Natural killer cell (primary cell): Measurements from ENCODE around the gene HDAC4. TPM values are rescaled to one million over a fixed set of nuclear protein-coding genes. Genes with fewer than 3 reads are reported as not detected.

Experiments
- ATAC-seq, 3 donors: fragments of 150-1000 bp in 2 of 3; fragments of 200-7000 bp in 1 of 3; cut with Tn5 transposase; 1 replicate in 1 of 3; 2 replicates in 2 of 3; pipeline ENCODE4 v1.10.0; 2021; ENCODE audit warnings: mild to moderate bottlenecking in 2 of 3, moderate library complexity in 2 of 3
- DNase-seq, 2 donors: peaks; one replicate each; pipeline versions ENCODE4 v3.0.0 to v3.0.0-alpha.2; 2013 to 2021; ENCODE audit warnings: mixed read lengths in 1 of 2
- H3K27ac ChIP-seq: one replicate; pipeline ENCODE4 v1.5.1; 2013; ENCODE audit warnings: mild to moderate bottlenecking, low read length
- H3K27me3 ChIP-seq: one replicate; pipeline ENCODE4 v1.6.1; 2013; ENCODE audit warnings: low read length; ENCODE audit not compliant: control insufficient read depth, insufficient read depth
- H3K36me3 ChIP-seq: one replicate; pipeline ENCODE4 v1.6.1; 2013; ENCODE audit warnings: low read length; ENCODE audit not compliant: control insufficient read depth, insufficient read depth
- H3K4me1 ChIP-seq: one replicate; pipeline ENCODE4 v1.6.1; 2013; ENCODE audit warnings: low read length; ENCODE audit not compliant: control insufficient read depth, insufficient read depth
- H3K4me3 ChIP-seq: one replicate; pipeline ENCODE4 v1.5.1; 2013; ENCODE audit warnings: low read length
- H3K9me3 ChIP-seq: one replicate; pipeline ENCODE4 v1.6.1; 2013; ENCODE audit warnings: low read length; ENCODE audit not compliant: control insufficient read depth, insufficient read depth
- H3K27ac Mint-ChIP-seq, 2 donors: one replicate each; pipeline ENCODE4 v1.8.0; 2022; ENCODE audit warnings: mild to moderate bottlenecking in 2 of 2, mixed read lengths in 2 of 2, moderate library complexity in 1 of 2
- H3K27me3 Mint-ChIP-seq, 2 donors: one replicate each; pipeline ENCODE4 v1.8.0; 2022; ENCODE audit warnings: low read depth in 2 of 2, mixed read lengths in 2 of 2
- H3K36me3 Mint-ChIP-seq: one replicate; pipeline ENCODE4 v1.8.0; 2022; ENCODE audit warnings: mixed read lengths
- H3K4me1 Mint-ChIP-seq, 2 donors: one replicate each; pipeline ENCODE4 v1.8.0; 2022; ENCODE audit warnings: mixed read lengths in 2 of 2
- H3K4me3 Mint-ChIP-seq: one replicate; pipeline ENCODE4 v1.8.0; 2022; ENCODE audit warnings: mild to moderate bottlenecking, moderate library complexity, mixed read lengths
- H3K9me3 Mint-ChIP-seq, 2 donors: one replicate each; pipeline ENCODE4 v1.8.0; 2022; ENCODE audit warnings: mixed read lengths in 2 of 2
- WGBS: methylation state at CpG from one replicate; pipeline ENCODE4 v1.1.7; 2013; ENCODE audit warnings: missing lambda C conversion rate; ENCODE audit not compliant: insufficient coverage; 5-methylcytosine and 5-hydroxymethylcytosine counted together
- intact Hi-C: fragments of 100-400 bp; cut with micrococcal nuclease; formaldehyde crosslinking; loops from one replicate; pipeline ENCODE4 v1.14.2; 2022
- total RNA-seq, 4 donors: library from RNA; stranded (reverse); fragments of 120-200 nt in 1 of 4; gene quantifications; one replicate each; pipeline versions ENCODE4 v1.2.3 to v1.2.4, GENCODE V29; 2013 to 2022
- TF ChIP-seq, protein P1 (sequence below): fragments of 200-600 bp; IDR thresholded peaks from one replicate; pipeline ENCODE4 v1.8.0; 2022; ENCODE audit warnings: antibody characterized with exemption

Gene HDAC4
- total RNA-seq, 3 donors from 2014 or later (not counting 1 experiment from before 2014, with no cell fraction given): 74.9 to 105 (median 100) TPM

DNA sequence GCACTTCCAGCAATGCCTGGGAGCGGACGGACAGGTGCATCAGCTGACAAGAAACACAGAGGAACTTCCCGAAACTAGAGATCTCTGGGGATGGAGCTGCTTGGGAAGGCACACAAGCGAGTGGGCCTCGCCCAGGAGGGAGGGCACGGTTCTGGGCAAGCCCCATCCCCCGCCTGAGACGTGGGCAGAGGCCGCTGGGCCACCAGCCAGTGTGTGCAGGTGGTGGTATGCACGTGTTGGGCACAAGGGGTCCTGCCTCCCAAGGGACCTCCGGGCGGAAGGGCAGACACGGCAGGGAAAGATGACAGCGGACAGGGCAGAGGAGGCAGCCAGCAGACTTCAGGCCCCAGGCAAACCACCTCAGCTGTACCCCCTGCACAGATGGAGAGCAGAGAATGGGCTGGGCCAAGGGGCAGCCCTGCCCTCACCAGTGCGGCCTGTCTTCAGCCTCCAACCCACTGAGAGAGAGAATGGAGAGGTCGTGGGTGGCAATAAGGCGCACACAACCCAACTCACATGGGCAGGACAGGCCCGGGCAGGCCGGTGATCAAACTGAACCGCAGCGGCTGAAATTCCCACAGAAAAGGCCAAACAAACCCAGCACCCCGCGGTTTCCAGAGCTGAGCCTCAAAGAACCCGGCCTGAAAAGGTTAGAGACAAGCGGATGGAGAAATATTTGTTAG lies 51.2 kb downstream of the HDAC4 start:
- WGBS: 96% methylated on average over 24 of the region's 25 CpGs
- ATAC-seq: no peak
- H3K36me3 ChIP-seq: no peaks in the 10 kb centered on the region
- H3K27me3 ChIP-seq: no peaks in the 10 kb centered on the region
- no peaks in the 10 kb centered on the region for H3K9me3 ChIP-seq
- H3K4me1 ChIP-seq: peaks cover 3% of the 10 kb centered on the region
- no peak for DNase-seq
- H3K27ac Mint-ChIP-seq: no peak overlapping the region
- no peaks in the 10 kb centered on the region for H3K9me3 Mint-ChIP-seq
- intact Hi-C loops: no loop called here
- H3K4me3 ChIP-seq: no peak overlapping the region
- H3K36me3 Mint-ChIP-seq: peaks cover under 1% of the 10 kb centered on the region
- no peaks in the 10 kb centered on the region for H3K27me3 Mint-ChIP-seq
- no peak overlapping the region for H3K27ac ChIP-seq
- no peak overlapping the region for H3K4me3 Mint-ChIP-seq
- peaks cover 5 to 10% of the 10 kb centered on the region in 2 donors for H3K4me1 Mint-ChIP-seq
- TF ChIP-seq, protein P1, sequence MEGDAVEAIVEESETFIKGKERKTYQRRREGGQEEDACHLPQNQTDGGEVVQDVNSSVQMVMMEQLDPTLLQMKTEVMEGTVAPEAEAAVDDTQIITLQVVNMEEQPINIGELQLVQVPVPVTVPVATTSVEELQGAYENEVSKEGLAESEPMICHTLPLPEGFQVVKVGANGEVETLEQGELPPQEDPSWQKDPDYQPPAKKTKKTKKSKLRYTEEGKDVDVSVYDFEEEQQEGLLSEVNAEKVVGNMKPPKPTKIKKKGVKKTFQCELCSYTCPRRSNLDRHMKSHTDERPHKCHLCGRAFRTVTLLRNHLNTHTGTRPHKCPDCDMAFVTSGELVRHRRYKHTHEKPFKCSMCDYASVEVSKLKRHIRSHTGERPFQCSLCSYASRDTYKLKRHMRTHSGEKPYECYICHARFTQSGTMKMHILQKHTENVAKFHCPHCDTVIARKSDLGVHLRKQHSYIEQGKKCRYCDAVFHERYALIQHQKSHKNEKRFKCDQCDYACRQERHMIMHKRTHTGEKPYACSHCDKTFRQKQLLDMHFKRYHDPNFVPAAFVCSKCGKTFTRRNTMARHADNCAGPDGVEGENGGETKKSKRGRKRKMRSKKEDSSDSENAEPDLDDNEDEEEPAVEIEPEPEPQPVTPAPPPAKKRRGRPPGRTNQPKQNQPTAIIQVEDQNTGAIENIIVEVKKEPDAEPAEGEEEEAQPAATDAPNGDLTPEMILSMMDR: no peak

DNA sequence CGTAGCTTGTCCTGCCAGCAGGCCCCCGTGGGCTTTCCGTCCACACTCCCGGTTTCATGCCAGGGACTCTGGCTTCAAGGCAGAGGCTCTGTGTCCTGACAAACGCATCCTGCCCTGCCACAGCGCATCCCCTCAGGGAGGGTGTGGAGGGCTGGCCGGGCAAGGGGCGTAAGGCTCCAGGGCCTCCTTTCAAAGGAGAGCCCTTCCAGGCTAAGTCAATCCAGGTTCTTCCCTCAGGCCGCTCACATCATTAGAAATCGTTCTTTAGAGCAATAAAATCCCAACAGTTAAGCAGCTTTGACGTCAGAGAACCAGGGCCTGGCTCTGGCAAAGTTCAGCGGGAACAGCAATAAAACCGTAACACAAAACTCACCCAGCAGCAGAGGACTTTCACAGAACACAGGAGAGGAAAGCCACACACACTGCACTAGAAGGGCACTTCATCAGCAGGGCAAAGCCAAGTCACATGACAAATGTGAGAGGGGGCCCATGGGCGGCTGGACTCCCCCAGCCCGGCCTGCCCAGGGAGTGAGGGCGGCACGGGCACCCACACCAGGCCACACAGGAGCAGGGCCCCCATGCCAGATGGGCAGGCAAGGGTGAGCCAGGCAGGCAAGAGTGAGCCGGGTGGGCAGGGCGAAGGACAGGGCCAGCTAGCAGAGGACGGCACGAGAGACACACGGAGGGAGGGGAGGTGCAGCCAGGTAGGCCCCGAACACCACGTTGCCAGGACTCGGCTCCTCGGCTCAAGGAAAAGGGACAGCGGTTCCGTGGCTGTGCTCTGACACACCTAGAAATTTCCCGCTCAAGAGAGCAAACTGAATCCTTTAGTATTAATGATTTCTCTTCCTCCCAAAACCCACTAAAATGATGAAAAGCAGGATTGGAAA lies 52.0 kb downstream of the HDAC4 start:
- Mint-ChIP-seq H3K4me3 (no peak overlapping the region), H3K27ac (no peak overlapping the region), H3K4me1 (peaks cover 5 to 10% of the 10 kb centered on the region in 2 donors), H3K27me3 (no peaks in the 10 kb centered on the region), H3K36me3 (no peaks in the 10 kb centered on the region), H3K9me3 (no peaks in the 10 kb centered on the region)
- ATAC-seq: no peak
- Histone ChIP-seq H3K4me1 (peaks cover 3% of the 10 kb centered on the region), H3K27ac (no peak overlapping the region), H3K9me3 (no peaks in the 10 kb centered on the region), H3K36me3 (no peaks in the 10 kb centered on the region), H3K4me3 (no peak overlapping the region), H3K27me3 (no peaks in the 10 kb centered on the region)
- no peak for DNase-seq
- intact Hi-C loops: no loop called here
- TF ChIP-seq, protein P1: no peak
- WGBS: 94% methylated on average over 29 of the region's 29 CpGs

GRCh38 chr2:239346676-239347075 lies 54.1 kb downstream of the HDAC4 start:
- WGBS: 89% methylated on average over 4 of the region's 4 CpGs
- H3K27me3 Mint-ChIP-seq: no peaks in the 10 kb centered on the region
- DNase-seq (no peak), ATAC-seq (peak in 1 of 3 donors; percentile 14)
- intact Hi-C loops: no loop called here
- H3K36me3 Mint-ChIP-seq: no peaks in the 10 kb centered on the region
- H3K4me3 ChIP-seq: no peak overlapping the region
- H3K4me3 Mint-ChIP-seq: no peak overlapping the region
- H3K9me3 ChIP-seq: no peaks in the 10 kb centered on the region
- no peak overlapping the region for H3K27ac ChIP-seq
- H3K9me3 Mint-ChIP-seq: no peaks in the 10 kb centered on the region
- H3K4me1 ChIP-seq: peaks cover 3% of the 10 kb centered on the region
- H3K27me3 ChIP-seq: no peaks in the 10 kb centered on the region
- no peaks in the 10 kb centered on the region for H3K36me3 ChIP-seq
- peaks cover 0 to 8% of the 10 kb centered on the region in 2 donors for H3K4me1 Mint-ChIP-seq
- TF ChIP-seq, protein P1: no peak
- no peak overlapping the region for H3K27ac Mint-ChIP-seq
